K562 (cell line): Measurements from ENCODE around the gene GNAQ. TPM values are rescaled to one million over a fixed set of nuclear protein-coding genes. Genes with fewer than 3 reads are reported as not detected.

Experiments used
- CREM ChIP-seq: IDR thresholded peaks from 2 replicates; pipeline ENCODE4 v1.6.1; 2014; ENCODE audit warnings: antibody characterized with exemption, low read depth
- ILF3 ChIP-seq: fragments of 450-650 bp; IDR thresholded peaks from 2 replicates; pipeline ENCODE4 v1.6.1; 2018; ENCODE audit warnings: antibody characterized with exemption, mild to moderate bottlenecking, moderate library complexity, borderline replicate concordance
- JUNB ChIP-seq: fragments of 450-650 bp; formaldehyde crosslinking; conservative IDR thresholded peaks from 2 replicates; pipeline ENCODE4 v1.4.0; 2020; ENCODE audit warnings: mild to moderate bottlenecking
- KLF10 ChIP-seq: fragments of 250-450 bp; sonication (Bioruptor Pico); IDR thresholded peaks from 2 replicates; pipeline ENCODE4 v1.6.1; 2021; ENCODE audit warnings: matching md5 sums
- MAFK ChIP-seq: IDR thresholded peaks from 2 replicates; pipeline ENCODE4 v1.6.1; 2011; ENCODE audit warnings: low read length, improper control_type of control experiment
- MCM3 ChIP-seq: fragments of 450-650 bp; IDR thresholded peaks from 2 replicates; pipeline ENCODE4 v1.6.1; 2016
- MEIS2 ChIP-seq: fragments of 450-650 bp; IDR thresholded peaks from 2 replicates; pipeline ENCODE4 v1.6.1; 2014; ENCODE audit warnings: mild to moderate bottlenecking; ENCODE audit not compliant: partially characterized antibody
- MYNN ChIP-seq, 2 experiments: sonication (generic); formaldehyde crosslinking in 1 of 2; IDR thresholded peaks; 2 replicates each; pipeline versions ENCODE4 v1.5.0 to v1.6.1; 2016 to 2020; ENCODE audit warnings: antibody characterized with exemption in 1 of 2, missing genetic modification reagents in 1 of 2
- NR2F6 ChIP-seq: fragments of 450-650 bp; formaldehyde crosslinking; IDR thresholded peaks from 2 replicates; pipeline ENCODE4 v1.4.0; 2020; ENCODE audit warnings: mild to moderate bottlenecking
- PRMT5 ChIP-seq: sonication (generic); formaldehyde crosslinking; IDR thresholded peaks from 2 replicates; pipeline ENCODE4 v1.5.0; 2020; ENCODE audit warnings: missing genetic modification reagents
- SIN3A ChIP-seq, 2 experiments: fragments of 150-350 bp in 1 of 2; IDR thresholded peaks; 2 replicates each; pipeline ENCODE4 v1.6.1; 2011 to 2016; ENCODE audit warnings: borderline replicate concordance in 2 of 2, low read depth in 2 of 2, low read length in 2 of 2, mild to moderate bottlenecking in 2 of 2, moderate library complexity in 2 of 2; ENCODE audit not compliant: control insufficient read depth in 1 of 2
- STAT5B ChIP-seq: fragments of 250-450 bp; sonication (Bioruptor Pico); IDR thresholded peaks from 2 replicates; pipeline ENCODE4 v1.8.0; 2021; ENCODE audit warnings: mild to moderate bottlenecking, inconsistent platforms
- TCF7 ChIP-seq: sonication (generic); IDR thresholded peaks from 2 replicates; pipeline ENCODE4 v1.6.1; 2016; ENCODE audit warnings: antibody characterized with exemption, borderline replicate concordance
- ZNF232 ChIP-seq: sonication (generic); formaldehyde crosslinking; IDR thresholded peaks from 2 replicates; pipeline ENCODE4 v1.8.0; 2022; ENCODE audit warnings: mild to moderate bottlenecking, missing genetic modification reagents
- ZNF644 ChIP-seq: fragments of 200-800 bp; sonication (Bioruptor generic); IDR thresholded peaks from 2 replicates; pipeline ENCODE4 v1.6.1; 2016; ENCODE audit warnings: low read depth, missing genetic modification characterization, missing compliant biosample characterization
- ZNF699 ChIP-seq: fragments of 250-450 bp; sonication (Bioruptor Pico); IDR thresholded peaks from 2 replicates; pipeline ENCODE4 v1.8.0; 2021; ENCODE audit warnings: mild to moderate bottlenecking, moderate library complexity; ENCODE audit not compliant: insufficient replicate concordance
- polyA plus RNA-seq, 8 experiments: library from polyadenylated mRNA; depleted of rRNA in 4 of 8; stranded (reverse) in 5 of 8; unstranded in 3 of 8; fragments of >200 nt; fragmentation: Nextera tagmentation in 2 of 8; fragmentation: Illumina TruSeq in 1 of 8; extraction: Ambion mirVana in 2 of 8; extraction: Trizol in 1 of 8; gene quantifications; 2 replicates each; pipeline versions ENCODE4 v1.2.1 to v1.2.3, GENCODE V29; 2011 to 2014; ENCODE audit warnings: inconsistent platforms in 1 of 8, missing spikeins in 1 of 8
- total RNA-seq, 7 experiments: library from RNA; depleted of rRNA in 6 of 7; stranded (reverse); fragments of >200 nt in 6 of 7; fragmentation: Illumina TruSeq in 2 of 7; extraction: Trizol in 2 of 7; gene quantifications; 2 replicates each; pipeline versions ENCODE4 v1.2.1 to v1.2.3, GENCODE V29; 2011 to 2021; ENCODE audit warnings: low replicate concordance in 1 of 7
- TF ChIP-seq, protein P1 (sequence below): fragments of 450-650 bp; IDR thresholded peaks from 2 replicates; pipeline ENCODE4 v1.6.1; 2018; ENCODE audit not compliant: partially characterized antibody
- TF ChIP-seq, protein P2 (sequence below): fragments of 250-450 bp; sonication (Bioruptor Pico); IDR thresholded peaks from 2 replicates; pipeline ENCODE4 v1.4.0; 2020
- TF ChIP-seq, protein P3 (sequence below): sonication (generic); formaldehyde crosslinking; IDR thresholded peaks from 2 replicates; pipeline ENCODE4 v1.9.0; 2022; ENCODE audit warnings: mild to moderate bottlenecking, missing genetic modification reagents

The GNAQ gene
- total and polyA plus RNA-seq, 9 of the 15 experiments (the other 6 are each of a cell fraction or from before 2014, with no cell fraction given), result 4.8 to 27.9 (median 17.5) TPM

GRCh38 chr9:77957652-77958051 lies 74.0 kb downstream of the GNAQ start (continued):
- TF ChIP-seq, protein P1, sequence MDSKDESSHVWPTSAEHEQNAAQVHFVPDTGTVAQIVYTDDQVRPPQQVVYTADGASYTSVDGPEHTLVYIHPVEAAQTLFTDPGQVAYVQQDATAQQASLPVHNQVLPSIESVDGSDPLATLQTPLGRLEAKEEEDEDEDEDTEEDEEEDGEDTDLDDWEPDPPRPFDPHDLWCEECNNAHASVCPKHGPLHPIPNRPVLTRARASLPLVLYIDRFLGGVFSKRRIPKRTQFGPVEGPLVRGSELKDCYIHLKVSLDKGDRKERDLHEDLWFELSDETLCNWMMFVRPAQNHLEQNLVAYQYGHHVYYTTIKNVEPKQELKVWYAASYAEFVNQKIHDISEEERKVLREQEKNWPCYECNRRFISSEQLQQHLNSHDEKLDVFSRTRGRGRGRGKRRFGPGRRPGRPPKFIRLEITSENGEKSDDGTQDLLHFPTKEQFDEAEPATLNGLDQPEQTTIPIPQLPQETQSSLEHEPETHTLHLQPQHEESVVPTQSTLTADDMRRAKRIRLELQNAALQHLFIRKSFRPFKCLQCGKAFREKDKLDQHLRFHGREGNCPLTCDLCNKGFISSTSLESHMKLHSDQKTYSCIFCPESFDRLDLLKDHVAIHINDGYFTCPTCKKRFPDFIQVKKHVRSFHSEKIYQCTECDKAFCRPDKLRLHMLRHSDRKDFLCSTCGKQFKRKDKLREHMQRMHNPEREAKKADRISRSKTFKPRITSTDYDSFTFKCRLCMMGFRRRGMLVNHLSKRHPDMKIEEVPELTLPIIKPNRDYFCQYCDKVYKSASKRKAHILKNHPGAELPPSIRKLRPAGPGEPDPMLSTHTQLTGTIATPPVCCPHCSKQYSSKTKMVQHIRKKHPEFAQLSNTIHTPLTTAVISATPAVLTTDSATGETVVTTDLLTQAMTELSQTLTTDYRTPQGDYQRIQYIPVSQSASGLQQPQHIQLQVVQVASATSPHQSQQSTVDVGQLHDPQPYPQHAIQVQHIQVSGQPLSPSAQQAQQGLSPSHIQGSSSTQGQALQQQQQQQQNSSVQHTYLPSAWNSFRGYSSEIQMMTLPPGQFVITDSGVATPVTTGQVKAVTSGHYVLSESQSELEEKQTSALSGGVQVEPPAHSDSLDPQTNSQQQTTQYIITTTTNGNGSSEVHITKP, result no peak
- peak; percentile 15 for TF ChIP-seq MEIS2
- TF ChIP-seq KLF10 (CRISPR knock-in tag), result no peak
- no peak for TF ChIP-seq MYNN (IDR thresholded peaks at IDR 0.05)
- TF ChIP-seq MYNN (CRISPR knock-in tag; IDR thresholded peaks at IDR 0.05), result no peak
- TF ChIP-seq PRMT5 (CRISPR knock-in tag), result no peak
- TF ChIP-seq SIN3A (IDR thresholded peaks at IDR 0.05; ENCODE audit: borderline replicate concordance in 2 of 2, control insufficient read depth in 1 of 2, low read depth in 2 of 2, low read length in 2 of 2), result no peak
- TF ChIP-seq STAT5B (CRISPR knock-in tag), result no peak
- TF ChIP-seq, protein P2, sequence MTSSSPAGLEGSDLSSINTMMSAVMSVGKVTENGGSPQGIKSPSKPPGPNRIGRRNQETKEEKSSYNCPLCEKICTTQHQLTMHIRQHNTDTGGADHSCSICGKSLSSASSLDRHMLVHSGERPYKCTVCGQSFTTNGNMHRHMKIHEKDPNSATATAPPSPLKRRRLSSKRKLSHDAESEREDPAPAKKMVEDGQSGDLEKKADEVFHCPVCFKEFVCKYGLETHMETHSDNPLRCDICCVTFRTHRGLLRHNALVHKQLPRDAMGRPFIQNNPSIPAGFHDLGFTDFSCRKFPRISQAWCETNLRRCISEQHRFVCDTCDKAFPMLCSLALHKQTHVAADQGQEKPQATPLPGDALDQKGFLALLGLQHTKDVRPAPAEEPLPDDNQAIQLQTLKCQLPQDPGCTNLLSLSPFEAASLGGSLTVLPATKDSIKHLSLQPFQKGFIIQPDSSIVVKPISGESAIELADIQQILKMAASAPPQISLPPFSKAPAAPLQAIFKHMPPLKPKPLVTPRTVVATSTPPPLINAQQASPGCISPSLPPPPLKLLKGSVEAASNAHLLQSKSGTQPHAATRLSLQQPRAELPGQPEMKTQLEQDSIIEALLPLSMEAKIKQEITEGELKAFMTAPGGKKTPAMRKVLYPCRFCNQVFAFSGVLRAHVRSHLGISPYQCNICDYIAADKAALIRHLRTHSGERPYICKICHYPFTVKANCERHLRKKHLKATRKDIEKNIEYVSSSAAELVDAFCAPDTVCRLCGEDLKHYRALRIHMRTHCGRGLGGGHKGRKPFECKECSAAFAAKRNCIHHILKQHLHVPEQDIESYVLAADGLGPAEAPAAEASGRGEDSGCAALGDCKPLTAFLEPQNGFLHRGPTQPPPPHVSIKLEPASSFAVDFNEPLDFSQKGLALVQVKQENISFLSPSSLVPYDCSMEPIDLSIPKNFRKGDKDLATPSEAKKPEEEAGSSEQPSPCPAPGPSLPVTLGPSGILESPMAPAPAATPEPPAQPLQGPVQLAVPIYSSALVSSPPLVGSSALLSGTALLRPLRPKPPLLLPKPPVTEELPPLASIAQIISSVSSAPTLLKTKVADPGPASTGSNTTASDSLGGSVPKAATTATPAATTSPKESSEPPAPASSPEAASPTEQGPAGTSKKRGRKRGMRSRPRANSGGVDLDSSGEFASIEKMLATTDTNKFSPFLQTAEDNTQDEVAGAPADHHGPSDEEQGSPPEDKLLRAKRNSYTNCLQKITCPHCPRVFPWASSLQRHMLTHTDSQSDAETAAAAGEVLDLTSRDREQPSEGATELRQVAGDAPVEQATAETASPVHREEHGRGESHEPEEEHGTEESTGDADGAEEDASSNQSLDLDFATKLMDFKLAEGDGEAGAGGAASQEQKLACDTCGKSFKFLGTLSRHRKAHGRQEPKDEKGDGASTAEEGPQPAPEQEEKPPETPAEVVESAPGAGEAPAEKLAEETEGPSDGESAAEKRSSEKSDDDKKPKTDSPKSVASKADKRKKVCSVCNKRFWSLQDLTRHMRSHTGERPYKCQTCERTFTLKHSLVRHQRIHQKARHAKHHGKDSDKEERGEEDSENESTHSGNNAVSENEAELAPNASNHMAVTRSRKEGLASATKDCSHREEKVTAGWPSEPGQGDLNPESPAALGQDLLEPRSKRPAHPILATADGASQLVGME (CRISPR knock-in tag), result no peak
- TF ChIP-seq TCF7, result no peak
- no peak for TF ChIP-seq JUNB
- no peak for TF ChIP-seq ILF3
- no peak for TF ChIP-seq ZNF699 (CRISPR knock-in tag)
- TF ChIP-seq, protein P3, sequence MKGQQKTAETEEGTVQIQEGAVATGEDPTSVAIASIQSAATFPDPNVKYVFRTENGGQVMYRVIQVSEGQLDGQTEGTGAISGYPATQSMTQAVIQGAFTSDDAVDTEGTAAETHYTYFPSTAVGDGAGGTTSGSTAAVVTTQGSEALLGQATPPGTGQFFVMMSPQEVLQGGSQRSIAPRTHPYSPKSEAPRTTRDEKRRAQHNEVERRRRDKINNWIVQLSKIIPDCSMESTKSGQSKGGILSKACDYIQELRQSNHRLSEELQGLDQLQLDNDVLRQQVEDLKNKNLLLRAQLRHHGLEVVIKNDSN (CRISPR knock-in tag), result peak; percentile 62
- no peak for TF ChIP-seq CREM
- TF ChIP-seq ZNF644, result no peak
- TF ChIP-seq NR2F6 (CRISPR knock-in tag), result no peak
- no peak for TF ChIP-seq ZNF232 (CRISPR knock-in tag)
- TF ChIP-seq MAFK, result no peak
- TF ChIP-seq MCM3, result no peak
